Measurements from ENCODE around the gene P2RY2. TPM values are rescaled to one million over a fixed set of nuclear protein-coding genes. Genes with fewer than 3 reads are reported as not detected.

Gene P2RY2
- not detected for total RNA-seq

GRCh38 chr11:73218106-73218829, at the start of gene P2RY2:
Gene P2RY2 (plus strand): TSS chr11:73218281. CDS start chr11:73234160, 15,879 bp downstream.
- DNase-seq: no peak

- DNase-seq: no peak
Observed at GRCh38 chr11:73168925-73169579, 49.0 kb upstream of the P2RY2 start.

- no peak for DNase-seq
Observed at GRCh38 chr11:73170140-73170539, 47.9 kb upstream of the P2RY2 start.

- no peak for DNase-seq
Observed at GRCh38 chr11:73171436-73172161, 46.5 kb upstream of the P2RY2 start.

- no peak for DNase-seq
Observed at GRCh38 chr11:73172992-73173656, 45.0 kb upstream of the P2RY2 start.

- no peak for DNase-seq
Observed at GRCh38 chr11:73173755-73174494, 44.2 kb upstream of the P2RY2 start.

GRCh38 chr11:73174495-73174791, 43.6 kb upstream of the P2RY2 start:
- DNase-seq: no peak

- DNase-seq: no peak
Observed at GRCh38 chr11:73175551-73176144, 42.4 kb upstream of the P2RY2 start.

- DNase-seq: no peak
Observed at GRCh38 chr11:73176145-73176873, 41.8 kb upstream of the P2RY2 start.

- no peak for DNase-seq
Observed at GRCh38 chr11:73176874-73177155, 41.3 kb upstream of the P2RY2 start.

GRCh38 chr11:73177380-73177777, 40.7 kb upstream of the P2RY2 start:
- DNase-seq: no peak

- peak; percentile 68 for DNase-seq
Observed at GRCh38 chr11:73177778-73178539, 40.1 kb upstream of the P2RY2 start.

- no peak for DNase-seq
Observed at GRCh38 chr11:73178681-73179080, 39.4 kb upstream of the P2RY2 start.

GRCh38 chr11:73182824-73183321, 35.2 kb upstream of the P2RY2 start:
- no peak for DNase-seq

GRCh38 chr11:73184953-73185671, 33.0 kb upstream of the P2RY2 start:
- peak; percentile 21 for DNase-seq

- no peak for DNase-seq
Observed at GRCh38 chr11:73185680-73186293, 32.3 kb upstream of the P2RY2 start.

GRCh38 chr11:73186294-73186850, 31.7 kb upstream of the P2RY2 start:
- no peak for DNase-seq

GRCh38 chr11:73186886-73187285, 31.2 kb upstream of the P2RY2 start:
- no peak for DNase-seq

GRCh38 chr11:73187854-73188253, 30.2 kb upstream of the P2RY2 start:
- no peak for DNase-seq
